Memory B cell (primary cell): ENCODE measurements around the gene PAM.

ENCODE experiments used
- ATAC-seq: fragments of 150-1000 bp; cut with Tn5 transposase; 2 replicates; pipeline ENCODE4 v1.10.0; 2021; ENCODE audit warnings: low read depth, mild to moderate bottlenecking, moderate library complexity
- DNase-seq, 2 donors: peaks; one replicate each; pipeline ENCODE4 v3.0.0; 2022; ENCODE audit warnings: low spot score in 2 of 2
- H3K27ac Mint-ChIP-seq: one replicate; pipeline ENCODE4 v1.8.0; 2022; ENCODE audit warnings: mild to moderate bottlenecking, moderate library complexity, mixed read lengths
- H3K27me3 Mint-ChIP-seq: one replicate; pipeline ENCODE4 v1.8.0; 2022; ENCODE audit warnings: mixed read lengths
- H3K36me3 Mint-ChIP-seq: one replicate; pipeline ENCODE4 v1.8.0; 2022; ENCODE audit warnings: mild to moderate bottlenecking, mixed read lengths
- H3K4me1 Mint-ChIP-seq: one replicate; pipeline ENCODE4 v1.8.0; 2022; ENCODE audit warnings: mixed read lengths
- H3K4me3 Mint-ChIP-seq: one replicate; pipeline ENCODE4 v1.8.0; 2022; ENCODE audit warnings: mild to moderate bottlenecking, moderate library complexity, mixed read lengths
- H3K9me3 Mint-ChIP-seq: one replicate; pipeline ENCODE4 v1.8.0; 2022; ENCODE audit warnings: mixed read lengths

PAM gene

DNA sequence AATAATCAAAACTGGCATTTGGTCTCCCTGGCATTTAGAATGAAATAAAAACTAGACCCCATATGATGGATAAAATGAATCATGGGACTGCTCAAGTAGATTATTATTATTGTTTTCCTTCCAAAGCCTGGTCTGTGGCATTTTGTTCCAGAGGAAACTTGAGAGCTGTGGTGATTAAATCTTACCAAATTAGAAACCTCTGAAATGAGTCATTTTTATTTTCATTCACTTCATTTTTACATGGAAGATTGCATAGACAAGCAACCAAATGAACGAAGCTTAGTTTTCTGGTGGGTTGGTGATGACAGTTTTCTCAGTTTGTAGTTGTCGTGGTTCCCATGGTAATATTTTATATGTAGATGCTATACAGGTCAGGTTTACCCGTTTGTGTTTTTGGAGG lies 23.4 kb downstream of the PAM start:
- DNase-seq (no peak), ATAC-seq (no peak)
- Mint-ChIP-seq H3K27ac (no peak overlapping the region), H3K9me3 (peaks cover 2% of the 10 kb centered on the region), H3K27me3 (no peaks in the 10 kb centered on the region), H3K4me3 (no peak overlapping the region), H3K4me1 (peaks cover 7% of the 10 kb centered on the region), H3K36me3 (no peaks in the 10 kb centered on the region)

DNA sequence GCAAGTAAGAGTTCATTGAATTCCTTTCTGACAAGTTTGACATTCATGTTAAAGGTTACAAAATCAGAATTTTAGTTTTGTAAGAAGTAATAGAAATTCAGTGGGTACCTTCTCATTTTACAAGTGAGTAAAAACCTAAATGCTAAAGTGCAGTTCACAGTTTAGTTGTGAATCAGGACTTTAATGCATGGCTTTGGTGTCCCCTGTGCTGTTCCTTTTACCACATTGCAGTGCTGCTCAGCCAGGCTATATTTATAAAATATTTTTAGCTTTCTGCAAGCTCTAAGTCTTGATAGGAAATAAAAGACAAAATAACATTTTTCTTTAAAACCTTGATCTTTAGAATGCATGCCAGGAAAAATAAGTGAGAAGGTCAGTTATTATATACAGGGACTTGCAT lies 26.3 kb downstream of the PAM start:
- peaks cover 4% of the 10 kb centered on the region for H3K27me3 Mint-ChIP-seq
- no peak overlapping the region for H3K4me3 Mint-ChIP-seq
- DNase-seq: no peak

DNA sequence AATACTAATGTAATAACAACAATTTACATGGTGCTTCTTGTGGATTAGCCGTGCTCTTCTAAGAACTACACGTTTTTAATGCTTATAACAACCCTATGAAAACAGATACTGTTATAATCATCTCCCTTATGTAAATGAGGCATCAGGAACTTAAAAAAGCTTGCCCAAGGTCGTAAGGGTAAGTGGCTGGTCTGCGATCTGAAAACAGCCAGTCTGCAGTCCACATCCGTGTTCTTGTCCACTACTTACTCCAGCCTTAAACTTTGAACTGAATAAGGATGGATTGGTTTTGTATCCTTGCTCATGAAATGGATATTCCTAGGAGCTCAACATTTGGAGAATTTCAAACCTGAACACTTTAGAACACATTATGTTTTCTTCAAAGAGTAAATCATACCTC lies 26.7 kb downstream of the PAM start:
- no peak for DNase-seq
- no peaks in the 10 kb centered on the region for H3K9me3 Mint-ChIP-seq
- no peak for ATAC-seq
- no peak overlapping the region for H3K4me3 Mint-ChIP-seq
- peaks cover 2% of the 10 kb centered on the region for H3K36me3 Mint-ChIP-seq
- no peak overlapping the region for H3K27ac Mint-ChIP-seq
- H3K4me1 Mint-ChIP-seq: peaks cover 7% of the 10 kb centered on the region
- peaks cover 4% of the 10 kb centered on the region for H3K27me3 Mint-ChIP-seq

More for the DNA sequence above, 26.3 kb downstream of the PAM start:
- Mint-ChIP-seq H3K4me1 (peaks cover 7% of the 10 kb centered on the region), H3K36me3 (peaks cover 2% of the 10 kb centered on the region), H3K27ac (no peak overlapping the region), H3K9me3 (no peaks in the 10 kb centered on the region)
- no peak for ATAC-seq

DNA sequence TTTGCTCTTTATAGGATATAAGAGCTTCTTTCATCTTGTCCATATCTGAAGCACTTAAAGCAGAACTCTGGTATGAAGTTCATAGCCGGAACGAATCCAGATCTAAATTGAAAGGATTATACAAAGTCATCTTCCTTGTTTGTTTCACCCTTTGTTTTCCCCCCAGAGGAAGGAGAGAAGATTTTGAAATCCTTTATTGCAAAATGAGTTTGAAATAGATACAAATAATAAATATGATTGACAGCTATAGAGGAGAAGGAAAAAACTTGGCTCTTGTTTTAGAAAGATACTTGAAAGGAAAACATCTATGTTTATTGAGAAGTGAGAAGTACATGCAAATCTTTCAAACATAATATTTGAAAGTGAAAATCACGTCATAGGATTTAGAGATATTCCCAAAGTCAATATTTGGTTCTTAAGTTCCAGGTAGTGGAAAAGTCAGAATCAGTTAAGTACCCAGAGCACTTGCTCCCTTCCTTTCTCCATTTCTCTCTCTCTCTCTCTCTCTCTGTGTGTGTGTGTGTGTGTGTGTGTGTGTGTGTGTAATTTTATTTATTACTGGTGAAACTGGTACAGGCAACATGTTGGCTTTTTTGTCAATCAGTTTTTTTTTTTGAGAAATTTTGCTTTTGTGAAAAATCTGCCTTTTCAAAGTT lies 27.2 kb downstream of the PAM start:
- no peak overlapping the region for H3K4me3 Mint-ChIP-seq
- no peak for ATAC-seq
- H3K4me1 Mint-ChIP-seq: peaks cover 7% of the 10 kb centered on the region

DNA sequence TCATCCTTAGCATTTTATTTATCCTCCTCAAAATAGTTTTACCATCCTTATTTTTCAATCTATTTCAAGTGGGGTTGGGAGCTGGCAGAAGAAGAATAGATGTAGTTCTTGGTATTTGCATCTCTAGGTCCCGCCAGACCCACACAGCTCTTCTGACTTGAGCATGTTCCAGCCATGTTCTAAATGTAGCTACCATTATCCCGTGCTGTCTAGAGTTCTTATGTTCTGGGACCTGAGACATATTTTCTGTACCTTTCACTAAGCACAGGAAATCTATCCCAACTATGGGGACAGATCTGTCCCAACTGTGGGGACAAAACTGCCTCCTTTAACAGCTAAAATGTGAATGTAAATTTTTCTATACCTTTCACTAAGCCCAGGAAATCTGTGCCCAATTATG lies 32.0 kb downstream of the PAM start:
- Mint-ChIP-seq H3K27me3 (peaks cover 4% of the 10 kb centered on the region), H3K27ac (no peak overlapping the region), H3K36me3 (peaks cover 2% of the 10 kb centered on the region), H3K4me1 (peaks cover 2% of the 10 kb centered on the region), H3K9me3 (no peaks in the 10 kb centered on the region), H3K4me3 (no peak overlapping the region)
- ATAC-seq (no peak), DNase-seq (no peak)

More for the DNA sequence above, 27.2 kb downstream of the PAM start:
- Mint-ChIP-seq H3K27ac (no peak overlapping the region), H3K36me3 (peaks cover 2% of the 10 kb centered on the region), H3K9me3 (no peaks in the 10 kb centered on the region), H3K27me3 (peaks cover 4% of the 10 kb centered on the region)
- no peak for DNase-seq

DNA sequence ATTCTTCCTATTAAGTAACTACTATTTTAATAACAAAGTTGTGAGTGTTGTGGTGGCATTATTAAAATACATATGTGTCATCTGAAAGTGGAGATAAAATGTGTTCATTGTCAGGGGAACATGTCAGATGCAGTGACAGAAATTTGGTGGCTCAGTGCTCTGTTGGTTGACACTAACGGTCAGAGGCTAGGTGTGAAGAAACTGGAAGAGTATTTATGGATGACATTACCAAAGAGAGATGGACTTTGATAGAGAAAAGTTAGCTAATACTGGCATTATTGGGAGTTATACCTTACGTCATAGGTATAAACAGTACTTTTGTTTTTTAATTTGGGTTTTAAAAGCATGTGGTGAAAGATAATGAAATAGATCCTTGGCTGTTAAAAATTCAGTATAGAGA lies 33.7 kb downstream of the PAM start:
- ATAC-seq: no peak
- Mint-ChIP-seq H3K27ac (no peak overlapping the region), H3K27me3 (peaks cover 4% of the 10 kb centered on the region), H3K4me3 (no peak overlapping the region), H3K9me3 (no peaks in the 10 kb centered on the region), H3K36me3 (peaks cover 2% of the 10 kb centered on the region), H3K4me1 (no peaks in the 10 kb centered on the region)
- DNase-seq: no peak

DNA sequence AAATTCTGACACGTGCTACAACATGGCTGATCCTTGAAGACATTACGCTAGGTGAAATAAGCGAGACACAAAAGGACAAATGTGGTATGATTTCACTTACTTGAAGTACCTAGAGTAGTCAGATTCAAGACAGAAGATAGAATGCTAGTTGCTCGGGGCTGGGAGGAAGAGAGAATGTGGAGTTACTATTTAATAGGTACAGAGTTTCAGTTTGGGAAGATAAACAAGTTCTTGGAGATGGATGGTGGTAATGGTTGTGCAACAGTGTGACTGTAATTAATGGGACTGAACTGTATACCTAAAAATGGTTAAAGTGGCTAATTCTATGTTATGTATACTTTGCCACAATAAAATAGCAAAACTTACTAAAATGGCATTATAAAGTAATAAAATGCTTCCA lies 34.4 kb downstream of the PAM start:
- no peak for ATAC-seq
- no peaks in the 10 kb centered on the region for H3K9me3 Mint-ChIP-seq
- H3K4me3 Mint-ChIP-seq: no peak overlapping the region
- H3K36me3 Mint-ChIP-seq: no peaks in the 10 kb centered on the region
- no peak overlapping the region for H3K27ac Mint-ChIP-seq
- DNase-seq: no peak
- no peaks in the 10 kb centered on the region for H3K4me1 Mint-ChIP-seq
- peaks cover 2% of the 10 kb centered on the region for H3K27me3 Mint-ChIP-seq

DNA sequence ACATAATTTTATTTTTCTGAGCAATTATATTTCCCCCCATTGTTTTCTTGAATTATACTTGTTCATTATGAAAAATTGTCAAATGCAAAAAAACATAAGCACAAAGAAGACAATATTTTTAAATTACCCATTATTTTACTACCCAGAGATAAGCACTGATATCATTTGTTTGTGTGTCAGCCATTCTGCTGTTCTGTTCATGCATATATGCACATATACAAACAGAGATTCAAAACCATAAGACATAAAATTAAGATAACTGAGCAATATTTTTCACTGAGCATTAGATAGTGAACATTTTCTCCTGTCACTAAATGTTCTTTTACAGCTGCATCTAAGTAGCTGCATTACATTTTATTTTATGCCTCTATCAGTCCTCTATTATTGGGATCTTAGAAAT lies 35.6 kb downstream of the PAM start:
- H3K27ac Mint-ChIP-seq: no peak overlapping the region
- no peaks in the 10 kb centered on the region for H3K9me3 Mint-ChIP-seq
- no peaks in the 10 kb centered on the region for H3K36me3 Mint-ChIP-seq
- H3K27me3 Mint-ChIP-seq: no peaks in the 10 kb centered on the region
- DNase-seq (no peak), ATAC-seq (no peak)
- no peak overlapping the region for H3K4me3 Mint-ChIP-seq
- H3K4me1 Mint-ChIP-seq: no peaks in the 10 kb centered on the region

DNA sequence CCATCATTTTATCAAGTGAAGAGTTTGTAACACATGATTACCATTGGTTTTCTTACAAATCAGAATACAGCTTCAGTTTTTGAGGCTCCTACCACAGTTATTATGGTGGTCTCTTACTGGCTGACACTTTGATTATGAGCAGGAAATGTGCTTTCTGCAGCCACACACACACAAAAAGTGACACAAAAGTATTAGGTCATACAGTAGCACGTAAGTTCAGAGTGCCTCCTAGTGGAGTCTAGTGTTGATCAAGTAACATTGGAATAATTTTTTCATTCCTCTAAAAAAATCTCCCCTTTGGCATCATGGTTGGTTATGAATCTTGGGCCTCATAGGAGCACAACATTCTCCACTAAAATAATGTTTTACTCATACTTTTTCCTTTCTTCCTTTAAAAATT lies 37.6 kb downstream of the PAM start:
- H3K4me3 Mint-ChIP-seq: no peak overlapping the region
- DNase-seq (no peak), ATAC-seq (no peak)
- no peaks in the 10 kb centered on the region for H3K36me3 Mint-ChIP-seq
- H3K27me3 Mint-ChIP-seq: no peaks in the 10 kb centered on the region
- no peaks in the 10 kb centered on the region for H3K9me3 Mint-ChIP-seq
- no peaks in the 10 kb centered on the region for H3K4me1 Mint-ChIP-seq
- no peak overlapping the region for H3K27ac Mint-ChIP-seq

DNA sequence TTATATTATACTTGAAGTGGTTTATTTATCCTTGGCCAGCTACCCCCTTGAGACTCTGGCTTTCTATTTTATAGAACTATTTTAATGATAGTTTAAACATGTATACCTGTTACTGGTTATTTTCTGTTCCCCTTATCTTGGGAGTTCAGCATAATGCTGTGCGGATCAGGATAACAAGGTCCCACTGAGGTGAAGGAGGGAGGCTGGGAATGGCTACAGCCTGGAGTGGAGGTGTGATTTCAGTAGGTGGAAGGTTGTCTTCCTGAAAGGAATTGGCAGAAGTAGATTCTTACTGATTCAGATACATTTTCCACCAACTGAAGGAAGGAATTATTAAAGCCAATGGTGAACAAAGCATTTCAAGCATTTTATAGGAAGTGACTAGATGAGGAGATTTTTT lies 38.9 kb downstream of the PAM start:
- no peaks in the 10 kb centered on the region for H3K36me3 Mint-ChIP-seq
- no peak for DNase-seq
- no peak overlapping the region for H3K27ac Mint-ChIP-seq
- no peaks in the 10 kb centered on the region for H3K4me1 Mint-ChIP-seq
- no peak overlapping the region for H3K4me3 Mint-ChIP-seq
- H3K27me3 Mint-ChIP-seq: no peaks in the 10 kb centered on the region
- H3K9me3 Mint-ChIP-seq: no peaks in the 10 kb centered on the region
- ATAC-seq: no peak

DNA sequence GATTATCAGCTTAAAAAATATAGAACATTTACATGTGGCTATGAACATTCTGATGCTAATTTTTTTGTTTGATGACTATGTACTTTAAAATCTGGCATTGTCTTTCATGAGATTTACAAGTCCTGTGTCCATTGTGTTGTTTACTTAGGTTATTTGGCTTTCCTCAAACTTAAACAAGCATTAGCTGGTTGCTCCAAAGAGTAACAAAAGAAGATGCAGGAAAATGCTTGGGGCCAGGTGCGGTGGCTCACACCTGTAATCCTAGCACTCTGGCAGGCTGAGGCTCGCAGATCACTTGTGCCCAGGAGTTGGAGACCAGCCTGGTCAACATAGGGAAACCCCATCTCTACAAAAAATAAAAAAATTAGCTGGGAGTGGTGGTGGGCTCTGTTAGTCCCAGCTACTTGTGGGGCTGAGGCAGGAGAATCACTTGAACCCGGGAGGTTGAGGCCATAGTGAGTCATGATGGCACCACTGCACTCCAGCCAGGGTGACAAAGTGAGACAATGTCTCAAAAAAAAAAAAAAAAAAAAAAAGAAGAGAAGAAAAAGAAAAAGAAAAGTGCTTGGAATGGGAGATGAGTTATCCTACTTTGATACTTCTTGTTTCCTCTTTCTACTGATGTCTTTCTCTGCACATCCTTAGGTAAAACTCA lies 39.7 kb downstream of the PAM start:
- DNase-seq: no peak
- no peaks in the 10 kb centered on the region for H3K9me3 Mint-ChIP-seq
- H3K27me3 Mint-ChIP-seq: no peaks in the 10 kb centered on the region
- no peak overlapping the region for H3K27ac Mint-ChIP-seq
- no peaks in the 10 kb centered on the region for H3K36me3 Mint-ChIP-seq
- H3K4me1 Mint-ChIP-seq: no peaks in the 10 kb centered on the region
- ATAC-seq: no peak
- no peak overlapping the region for H3K4me3 Mint-ChIP-seq

DNA sequence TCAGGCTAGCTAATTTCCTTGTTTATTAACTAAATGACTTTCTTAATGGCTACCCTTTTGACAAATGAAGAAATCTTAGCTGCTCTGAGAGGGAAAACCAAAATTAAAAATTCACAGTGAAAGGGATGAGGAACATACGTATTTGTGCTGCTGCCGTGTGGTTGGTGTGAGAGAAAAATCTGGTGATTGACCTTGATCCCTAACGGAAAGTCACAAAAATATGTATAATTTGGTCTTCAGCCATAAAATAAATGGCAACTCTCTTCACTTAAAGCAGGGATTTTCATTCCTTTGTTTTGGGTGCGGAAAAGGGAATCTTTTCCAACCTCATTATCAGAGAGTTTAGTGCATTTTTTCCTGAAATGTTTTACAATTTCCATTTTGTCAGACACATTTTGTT lies 40.4 kb downstream of the PAM start:
- H3K36me3 Mint-ChIP-seq: no peaks in the 10 kb centered on the region
- no peaks in the 10 kb centered on the region for H3K9me3 Mint-ChIP-seq
- DNase-seq: no peak
- no peaks in the 10 kb centered on the region for H3K4me1 Mint-ChIP-seq
- no peak overlapping the region for H3K27ac Mint-ChIP-seq
- H3K4me3 Mint-ChIP-seq: no peak overlapping the region
- ATAC-seq: no peak
- no peaks in the 10 kb centered on the region for H3K27me3 Mint-ChIP-seq

DNA sequence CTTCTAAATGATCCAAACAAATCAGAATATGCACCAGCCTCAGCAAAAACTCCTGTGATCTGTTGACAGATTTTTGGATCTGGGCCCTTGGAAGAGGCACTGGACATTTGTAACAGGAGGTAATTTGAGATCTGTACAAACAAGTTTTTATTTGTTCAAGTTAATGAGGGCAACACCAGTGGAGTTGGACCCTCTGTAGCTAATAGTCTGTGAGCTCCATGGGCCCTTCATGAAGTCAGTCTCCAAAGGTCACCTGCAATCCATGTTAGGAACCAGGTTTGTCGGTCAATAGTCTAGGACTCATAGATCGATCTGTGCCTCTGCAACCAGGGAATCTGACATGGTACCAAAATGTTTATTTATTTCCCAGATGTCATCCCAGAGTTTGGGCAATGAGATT lies 40.9 kb downstream of the PAM start:
- Mint-ChIP-seq H3K27ac (no peak overlapping the region), H3K36me3 (no peaks in the 10 kb centered on the region), H3K4me1 (no peaks in the 10 kb centered on the region), H3K4me3 (no peak overlapping the region), H3K9me3 (no peaks in the 10 kb centered on the region), H3K27me3 (no peaks in the 10 kb centered on the region)
- ATAC-seq (no peak), DNase-seq (no peak)

DNA sequence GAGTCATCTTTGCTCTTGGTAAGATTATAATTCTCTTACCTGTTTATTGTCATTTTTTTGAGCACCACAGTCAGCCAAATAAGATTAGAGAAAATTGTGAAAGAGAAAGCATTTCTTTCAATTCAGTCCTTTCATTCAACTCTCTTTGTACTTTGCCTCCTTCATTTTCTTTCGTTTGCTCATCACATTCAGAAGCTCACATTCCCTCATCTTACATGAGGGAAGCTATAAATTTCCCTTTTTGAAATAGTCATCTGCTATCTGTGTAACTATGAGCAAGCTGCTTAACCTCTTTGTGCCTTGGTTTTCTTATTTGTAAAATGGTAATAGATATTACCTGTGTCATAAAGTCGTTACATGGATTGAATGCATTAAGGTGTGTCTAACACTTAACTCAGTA lies 41.4 kb downstream of the PAM start:
- H3K4me1 Mint-ChIP-seq: no peaks in the 10 kb centered on the region
- DNase-seq: no peak
- no peaks in the 10 kb centered on the region for H3K9me3 Mint-ChIP-seq

DNA sequence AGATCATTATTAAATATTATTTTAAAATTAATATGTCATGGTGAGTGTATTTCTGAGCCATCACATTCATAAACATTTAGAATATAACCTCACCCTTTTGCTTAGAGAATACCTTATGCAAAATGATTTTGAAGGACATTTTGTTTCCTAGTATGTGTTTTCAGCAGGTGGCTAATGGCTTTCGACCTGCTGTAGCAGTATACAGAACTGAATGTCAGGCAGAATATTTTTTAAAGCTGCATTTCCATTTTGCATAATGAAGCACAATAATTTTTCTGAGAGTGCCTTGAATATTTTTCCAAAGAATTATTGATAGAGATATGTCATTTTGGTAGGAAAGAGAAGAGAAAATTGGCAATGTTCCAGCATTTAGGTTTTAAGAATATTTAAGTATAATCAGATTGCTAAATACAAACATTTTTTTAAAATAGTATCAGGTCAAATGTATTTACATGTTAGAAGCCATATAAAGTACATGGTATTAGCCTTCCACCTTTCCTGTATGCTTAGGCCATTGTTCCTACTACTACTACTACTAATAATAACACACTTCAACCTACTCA lies 42.3 kb downstream of the PAM start:
- DNase-seq: no peak
- Mint-ChIP-seq H3K4me1 (no peaks in the 10 kb centered on the region), H3K36me3 (no peaks in the 10 kb centered on the region), H3K4me3 (no peak overlapping the region), H3K9me3 (no peaks in the 10 kb centered on the region), H3K27ac (no peak overlapping the region), H3K27me3 (no peaks in the 10 kb centered on the region)
- ATAC-seq: no peak

More for the DNA sequence above, 41.4 kb downstream of the PAM start:
- H3K36me3 Mint-ChIP-seq: no peaks in the 10 kb centered on the region
- no peaks in the 10 kb centered on the region for H3K27me3 Mint-ChIP-seq
- H3K4me3 Mint-ChIP-seq: no peak overlapping the region
- no peak overlapping the region for H3K27ac Mint-ChIP-seq
- no peak for ATAC-seq
